Measurements from ENCODE around the gene OPN1LW.
"Not testable (repeated sequence)": the region's sequence is repeated elsewhere in the genome, so short reads cannot be mapped to it uniquely, and the experiment has no call there.

The OPN1LW gene

DNA sequence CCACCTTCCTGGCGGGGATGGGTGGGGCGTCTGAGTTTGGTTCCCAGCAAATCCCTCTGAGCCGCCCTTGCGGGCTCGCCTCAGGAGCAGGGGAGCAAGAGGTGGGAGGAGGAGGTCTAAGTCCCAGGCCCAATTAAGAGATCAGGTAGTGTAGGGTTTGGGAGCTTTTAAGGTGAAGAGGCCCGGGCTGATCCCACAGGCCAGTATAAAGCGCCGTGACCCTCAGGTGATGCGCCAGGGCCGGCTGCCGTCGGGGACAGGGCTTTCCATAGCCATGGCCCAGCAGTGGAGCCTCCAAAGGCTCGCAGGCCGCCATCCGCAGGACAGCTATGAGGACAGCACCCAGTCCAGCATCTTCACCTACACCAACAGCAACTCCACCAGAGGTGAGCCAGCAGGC is at the start of gene OPN1LW:
Gene OPN1LW (plus strand): TSS at position 234 of the 400 bp plus-strand sequence. CDS start 41 bp downstream, at position 275.
- DNase-seq (ENCODE audit: low read depth), result not testable (repeated sequence)

DNA sequence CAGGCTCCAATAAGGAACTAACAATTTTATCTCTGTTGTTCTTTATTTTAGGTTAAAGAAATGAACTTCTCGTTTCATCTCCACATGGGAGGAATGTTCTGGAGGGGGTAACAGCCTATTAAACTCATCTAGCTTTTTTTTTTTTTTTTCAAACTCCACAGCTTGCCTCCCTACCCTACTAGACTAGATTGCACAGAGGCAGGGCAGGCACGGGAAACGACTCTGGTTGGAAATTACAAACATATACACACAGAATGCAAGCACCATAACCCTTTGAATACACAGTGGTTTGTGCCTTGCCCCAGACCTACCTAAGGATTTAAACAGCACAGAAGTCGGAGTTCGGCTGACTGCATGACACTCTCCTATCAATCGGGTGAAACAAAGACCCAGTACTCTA is 49.2 kb upstream of the OPN1LW start:
- DNase-seq (ENCODE audit: low read depth), result no peak

DNA sequence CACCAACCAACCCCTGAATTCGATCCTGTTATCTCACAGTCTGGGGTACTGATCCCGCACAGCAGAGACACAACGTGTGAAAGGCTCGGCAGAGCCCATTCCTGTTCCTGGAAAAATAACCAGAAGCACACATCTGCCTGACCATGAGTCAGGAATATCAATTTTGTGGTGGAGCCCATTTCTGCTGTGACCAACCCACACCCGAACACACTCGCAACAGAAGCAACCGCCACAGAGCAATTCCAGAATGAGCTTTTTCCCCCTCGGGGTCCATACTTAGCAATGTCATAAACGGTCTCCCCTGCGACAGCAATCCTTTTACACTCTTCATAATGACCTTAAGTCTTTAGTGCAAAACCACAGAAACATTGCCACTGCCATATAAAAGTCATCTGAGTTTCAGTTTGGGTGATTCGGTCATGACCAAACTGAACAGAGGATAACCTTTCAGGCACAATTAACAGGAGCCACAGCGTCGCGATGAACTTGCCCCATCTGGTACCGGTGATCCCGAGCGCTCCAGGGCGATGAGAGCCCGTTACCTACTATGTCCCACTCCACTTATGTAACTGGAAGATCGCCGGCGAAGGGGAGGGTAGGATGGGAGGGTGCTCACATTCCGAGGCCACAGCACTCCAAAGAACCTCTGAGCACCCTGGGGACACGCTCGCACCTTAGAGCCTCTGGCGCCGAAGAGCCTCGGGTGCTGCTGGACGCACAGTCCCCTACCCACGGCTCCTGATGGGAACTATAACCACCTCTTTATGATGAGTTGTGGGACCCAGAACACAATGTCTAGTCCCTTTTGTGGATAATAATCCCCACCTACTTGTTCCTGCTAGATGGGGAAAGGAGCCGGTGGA is 47.7 kb upstream of the OPN1LW start:
- DNase-seq (ENCODE audit: low read depth), result peak; percentile 27

DNA sequence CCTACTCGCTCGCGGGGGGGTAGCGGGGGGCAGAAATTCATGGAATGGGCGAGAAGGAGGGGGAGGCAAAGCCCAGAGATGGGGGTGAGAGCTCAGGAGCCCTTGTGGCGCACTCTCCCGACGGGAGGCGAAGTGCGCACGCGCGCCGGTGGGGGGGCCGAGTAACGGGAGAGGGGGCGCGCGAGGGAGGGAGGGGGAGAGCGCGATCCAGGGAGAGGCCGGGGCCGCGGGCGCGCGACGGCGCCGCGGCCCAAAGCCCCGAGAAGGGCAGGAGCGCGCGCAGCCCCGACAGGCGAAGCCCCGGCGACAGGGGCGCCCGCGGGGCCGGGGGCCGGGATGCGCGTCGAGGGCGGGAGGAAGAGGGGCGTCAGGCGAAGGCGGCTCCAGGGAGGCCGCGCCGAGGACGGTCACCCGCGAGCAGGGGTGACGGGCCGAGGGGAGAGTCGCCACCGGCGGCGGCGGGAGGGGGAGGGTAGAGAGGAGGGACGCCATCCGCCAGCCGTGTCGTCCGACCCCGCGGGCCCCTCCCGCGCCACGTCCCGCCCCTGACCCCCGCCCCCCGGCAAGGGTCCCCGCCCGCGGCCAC is 46.9 kb upstream of the OPN1LW start:
- DNase-seq (ENCODE audit: low read depth), result peak; percentile 53

DNA sequence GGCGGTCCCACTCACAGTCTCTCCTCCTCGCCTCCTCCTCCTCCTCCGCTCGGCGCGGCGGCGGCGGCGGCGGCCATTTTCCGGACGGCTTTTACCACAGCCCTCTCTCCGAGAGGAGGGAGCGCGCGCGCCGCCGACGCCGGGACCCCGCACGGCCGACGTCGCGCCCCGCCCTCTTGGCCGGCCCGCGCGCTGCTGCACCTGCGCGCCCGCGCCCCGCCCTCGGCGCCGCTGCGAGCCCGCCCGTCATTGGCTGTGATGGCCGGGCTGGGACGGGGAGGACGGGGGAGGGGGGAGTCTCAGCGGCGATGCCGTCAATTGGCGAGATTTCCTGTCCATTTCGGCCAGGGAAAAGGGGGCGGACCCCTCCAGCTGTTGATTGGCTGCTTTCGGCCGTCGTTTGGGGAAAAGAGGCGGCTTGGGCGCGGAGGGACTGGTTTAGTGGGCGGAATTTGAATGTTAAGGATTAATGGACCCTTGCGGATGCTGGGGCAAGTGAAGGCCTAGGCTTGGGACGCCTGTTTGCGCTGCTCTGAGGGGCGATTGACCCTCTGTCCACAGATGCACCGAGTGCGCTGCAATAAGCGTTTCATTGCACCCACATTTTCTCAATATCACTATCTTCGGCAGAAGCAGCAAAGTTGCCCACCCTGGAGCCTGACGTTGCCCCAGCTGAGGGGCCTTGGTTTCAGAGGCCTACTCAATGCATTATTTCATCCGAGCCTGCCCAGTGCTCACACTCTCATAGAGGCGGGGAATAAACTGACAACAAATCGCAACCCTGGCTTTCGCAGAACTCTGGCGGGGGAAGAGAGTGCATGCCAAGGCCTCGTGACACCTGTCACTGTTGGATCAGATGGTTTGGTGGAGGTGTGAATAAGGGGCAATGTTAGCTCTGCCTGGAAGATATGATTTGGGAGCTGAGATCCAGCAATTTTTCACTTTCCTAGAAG is 46.2 kb upstream of the OPN1LW start, which contains the start of gene MECP2:
Gene MECP2 (minus strand): TSS at position 129 of the 953 bp plus-strand sequence.
- peak; percentile 88 for DNase-seq (ENCODE audit: low read depth)

DNA sequence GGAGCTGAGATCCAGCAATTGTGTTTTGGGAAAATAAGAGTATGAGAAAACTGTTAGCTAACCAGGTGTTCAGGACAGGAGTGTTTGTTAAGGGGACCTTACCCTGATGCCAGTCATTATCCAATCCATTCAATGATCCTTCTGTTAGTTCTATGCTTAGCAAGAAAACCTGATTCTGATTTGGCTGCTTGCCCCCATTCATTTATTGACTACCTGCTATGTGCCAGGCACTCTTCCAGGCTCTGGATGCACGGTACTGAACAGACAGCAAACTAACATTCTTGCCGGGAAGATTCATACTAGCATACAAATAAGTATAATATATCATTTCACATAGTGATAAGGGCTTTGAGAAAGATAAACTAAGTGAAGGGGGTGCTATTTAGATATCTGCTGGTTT is 45.5 kb upstream of the OPN1LW start:
- DNase-seq (ENCODE audit: low read depth), result no peak

DNA sequence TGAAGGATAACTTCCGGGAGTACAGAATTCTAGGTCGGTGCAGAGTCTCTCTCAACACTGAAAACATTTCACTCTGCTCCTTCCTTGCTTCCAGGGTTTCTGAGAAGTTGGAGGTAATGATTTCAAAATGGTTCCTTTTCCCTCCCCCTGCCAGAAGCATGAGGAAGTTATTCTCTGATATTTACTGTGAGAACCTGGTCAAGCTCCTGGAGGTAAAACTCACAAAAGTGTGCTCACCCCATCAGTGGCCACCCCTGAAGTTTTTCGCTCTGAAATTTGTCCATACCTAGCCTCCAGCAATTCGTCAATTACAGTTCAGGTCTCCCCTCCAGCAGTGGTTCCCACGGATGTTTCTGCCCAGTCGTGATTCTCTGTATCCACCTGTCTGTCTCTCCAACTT is 30.3 kb upstream of the OPN1LW start:
- no peak for DNase-seq (ENCODE audit: low read depth)

DNA sequence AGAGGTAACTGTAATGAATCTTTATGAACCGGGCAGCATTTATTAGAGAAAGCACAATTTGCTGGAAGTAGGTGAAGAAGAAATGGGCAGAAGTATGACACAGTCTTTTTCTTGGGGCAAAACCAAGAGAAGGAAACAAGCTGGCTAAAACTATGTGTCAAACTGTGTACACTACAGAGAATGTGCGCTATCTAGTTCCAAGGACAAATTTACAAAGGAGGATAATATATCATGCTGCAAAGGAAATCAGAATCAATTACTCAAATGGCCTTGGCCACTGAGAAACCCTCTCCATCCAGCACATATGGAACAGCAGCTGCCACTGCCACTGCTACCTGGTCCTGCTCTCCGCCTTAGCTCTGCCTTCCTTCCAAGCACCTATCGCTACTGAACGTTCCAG is 29.4 kb upstream of the OPN1LW start:
- DNase-seq (ENCODE audit: low read depth), result no peak

DNA sequence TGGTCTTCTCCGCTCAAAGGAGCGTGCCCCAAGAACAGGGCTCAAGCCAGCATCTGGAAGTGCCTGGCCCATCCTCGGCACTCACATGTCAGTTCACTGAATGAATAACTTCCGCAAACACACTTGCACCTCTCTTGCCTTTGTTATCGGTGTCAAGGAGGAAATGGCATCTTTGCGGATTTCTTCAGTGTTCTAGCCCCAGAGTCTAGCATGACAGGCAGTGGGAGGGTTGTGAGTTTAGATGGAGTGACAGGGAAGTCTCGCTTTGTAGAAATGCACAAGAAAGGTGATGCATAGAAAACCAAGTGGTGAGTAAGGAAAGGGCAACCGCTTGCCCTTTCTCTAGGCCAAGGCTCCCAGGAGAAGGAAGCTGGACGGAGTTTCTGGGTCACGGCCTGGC is 29.0 kb upstream of the OPN1LW start:
- DNase-seq (ENCODE audit: low read depth), result no peak

DNA sequence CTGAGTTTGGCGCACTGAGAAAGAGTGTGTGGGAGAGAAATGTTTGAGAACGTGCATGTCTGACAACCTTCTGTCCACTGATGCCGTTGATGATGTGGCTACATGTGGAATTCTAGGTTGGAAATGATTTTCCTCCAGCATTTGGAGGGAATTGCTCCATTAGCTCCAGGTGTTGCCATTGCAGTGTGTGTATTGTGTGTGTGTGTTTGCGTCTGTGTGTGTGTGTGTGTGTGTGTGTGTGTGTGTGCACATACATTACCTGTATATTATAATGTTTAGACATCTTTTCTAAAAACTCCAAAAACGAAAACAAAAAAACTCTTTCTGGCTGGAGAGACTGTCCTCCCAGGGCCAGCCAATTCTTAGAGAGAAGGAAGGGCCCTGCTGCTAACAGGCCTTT is 28.3 kb upstream of the OPN1LW start:
- no peak for DNase-seq (ENCODE audit: low read depth)

DNA sequence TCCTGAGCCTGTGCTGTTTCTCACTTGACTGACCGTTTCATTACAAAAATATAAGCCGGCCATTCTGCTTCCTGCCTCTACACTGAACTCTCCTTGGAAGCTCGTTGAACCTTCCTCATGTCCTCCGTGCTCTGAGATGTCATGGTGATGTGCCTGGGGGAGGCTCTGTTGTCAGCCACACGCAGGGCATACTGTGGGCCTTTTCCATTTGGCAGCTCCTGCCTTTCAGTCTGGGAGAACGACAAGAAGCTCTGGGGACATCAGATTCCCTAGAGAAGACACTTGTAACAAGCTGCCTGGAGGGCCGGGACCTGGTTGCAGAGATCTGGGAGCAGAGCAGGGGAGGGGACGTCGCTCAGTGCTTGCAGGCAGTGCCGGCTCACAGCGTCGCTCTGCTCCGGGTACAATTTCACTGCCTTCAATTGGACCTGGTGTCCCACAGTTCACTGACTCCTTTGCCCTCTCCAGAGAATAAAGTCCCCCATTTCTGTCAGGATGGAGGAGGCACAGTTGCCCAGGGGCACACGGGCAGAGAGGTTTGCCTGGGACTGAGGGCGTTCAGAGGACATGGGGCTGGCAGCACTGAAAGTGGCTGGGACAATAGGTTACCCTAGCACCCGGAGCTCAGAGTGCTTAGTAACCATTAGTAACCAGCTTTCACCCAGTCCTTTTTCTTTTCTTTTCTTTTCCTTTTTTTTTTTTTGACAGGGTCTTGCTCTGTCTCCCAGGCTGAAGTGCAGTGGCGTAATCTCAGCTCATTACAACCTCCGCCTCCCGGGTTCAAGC is 27.4 kb upstream of the OPN1LW start:
- DNase-seq (ENCODE audit: low read depth), result no peak

DNA sequence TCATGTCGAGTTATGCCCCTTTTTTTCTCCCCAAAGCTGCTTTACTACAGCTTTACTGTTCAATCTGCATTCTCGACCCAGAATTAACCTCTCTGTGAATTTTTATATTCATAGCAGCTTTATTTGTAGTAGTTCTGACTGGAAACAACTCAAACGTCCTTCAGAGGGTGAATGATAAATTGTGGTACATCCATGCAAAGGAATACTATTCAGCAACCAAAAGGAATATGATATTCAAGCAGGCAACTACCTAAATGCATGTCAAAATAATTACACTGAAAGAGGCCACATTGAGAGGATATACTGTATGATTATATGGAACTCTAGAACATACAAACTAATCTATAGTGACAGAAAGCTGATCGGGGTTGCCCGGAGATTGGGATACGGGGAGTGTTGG is 26.5 kb upstream of the OPN1LW start:
- DNase-seq (ENCODE audit: low read depth), result no peak

DNA sequence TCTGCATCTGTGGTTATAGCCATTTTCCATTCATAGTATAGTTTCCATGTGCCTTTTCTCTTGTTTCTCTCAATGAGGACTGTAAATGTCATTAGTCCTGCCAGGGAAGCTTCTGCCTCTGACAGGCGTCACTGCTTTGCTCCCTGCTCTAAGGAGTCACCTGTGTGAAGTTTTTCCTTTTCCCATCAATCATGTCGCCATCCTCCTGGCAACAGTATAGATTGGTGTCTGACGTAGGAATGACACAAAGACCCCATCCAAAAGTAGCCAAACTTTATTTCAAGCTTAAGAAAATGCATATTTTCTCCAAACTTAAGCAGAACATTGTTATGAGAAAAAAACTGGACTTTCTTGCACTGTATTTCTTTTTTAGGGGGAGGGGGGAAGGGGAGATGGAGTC is 23.5 kb upstream of the OPN1LW start:
- no peak for DNase-seq (ENCODE audit: low read depth)

DNA sequence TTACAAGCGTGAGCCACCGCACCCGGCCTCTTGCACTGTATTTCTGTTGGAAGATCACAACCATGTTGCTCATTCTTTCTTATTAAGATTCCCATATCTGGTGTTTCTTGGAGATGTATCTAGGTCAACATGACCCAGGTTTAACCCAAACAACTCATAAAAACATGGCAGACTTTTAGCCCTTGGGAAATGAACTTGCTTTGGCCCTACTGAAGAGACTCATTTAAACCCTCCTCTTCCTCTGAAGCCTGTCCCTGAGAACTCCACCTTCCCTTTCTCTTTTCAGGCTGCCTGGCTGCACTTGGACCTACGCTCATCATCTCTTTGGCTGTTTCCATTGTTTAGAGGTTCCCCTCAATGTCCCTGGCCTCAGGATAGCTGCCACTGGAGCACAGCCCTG is 22.8 kb upstream of the OPN1LW start:
- DNase-seq (ENCODE audit: low read depth), result no peak

DNA sequence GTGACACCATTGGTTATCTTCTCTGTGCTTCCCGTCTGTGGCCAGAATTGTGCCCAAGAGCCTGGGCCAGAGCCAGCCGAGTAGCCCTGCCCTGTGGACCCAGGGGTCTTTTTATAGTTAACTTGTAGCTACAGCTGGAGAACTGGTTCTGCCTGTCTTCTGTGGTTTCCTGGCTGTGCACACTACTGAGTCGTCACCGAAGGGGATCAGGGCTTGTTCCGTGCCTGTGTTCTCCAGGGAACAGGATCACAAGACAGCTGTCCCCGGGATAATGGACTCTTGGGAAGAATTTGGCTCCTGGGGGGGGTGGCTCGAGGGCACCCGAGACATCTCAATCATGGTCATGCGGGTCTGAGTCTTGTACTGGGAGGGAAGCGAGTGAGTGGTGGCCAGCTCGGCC is 22.1 kb upstream of the OPN1LW start:
- no peak for DNase-seq (ENCODE audit: low read depth)

DNA sequence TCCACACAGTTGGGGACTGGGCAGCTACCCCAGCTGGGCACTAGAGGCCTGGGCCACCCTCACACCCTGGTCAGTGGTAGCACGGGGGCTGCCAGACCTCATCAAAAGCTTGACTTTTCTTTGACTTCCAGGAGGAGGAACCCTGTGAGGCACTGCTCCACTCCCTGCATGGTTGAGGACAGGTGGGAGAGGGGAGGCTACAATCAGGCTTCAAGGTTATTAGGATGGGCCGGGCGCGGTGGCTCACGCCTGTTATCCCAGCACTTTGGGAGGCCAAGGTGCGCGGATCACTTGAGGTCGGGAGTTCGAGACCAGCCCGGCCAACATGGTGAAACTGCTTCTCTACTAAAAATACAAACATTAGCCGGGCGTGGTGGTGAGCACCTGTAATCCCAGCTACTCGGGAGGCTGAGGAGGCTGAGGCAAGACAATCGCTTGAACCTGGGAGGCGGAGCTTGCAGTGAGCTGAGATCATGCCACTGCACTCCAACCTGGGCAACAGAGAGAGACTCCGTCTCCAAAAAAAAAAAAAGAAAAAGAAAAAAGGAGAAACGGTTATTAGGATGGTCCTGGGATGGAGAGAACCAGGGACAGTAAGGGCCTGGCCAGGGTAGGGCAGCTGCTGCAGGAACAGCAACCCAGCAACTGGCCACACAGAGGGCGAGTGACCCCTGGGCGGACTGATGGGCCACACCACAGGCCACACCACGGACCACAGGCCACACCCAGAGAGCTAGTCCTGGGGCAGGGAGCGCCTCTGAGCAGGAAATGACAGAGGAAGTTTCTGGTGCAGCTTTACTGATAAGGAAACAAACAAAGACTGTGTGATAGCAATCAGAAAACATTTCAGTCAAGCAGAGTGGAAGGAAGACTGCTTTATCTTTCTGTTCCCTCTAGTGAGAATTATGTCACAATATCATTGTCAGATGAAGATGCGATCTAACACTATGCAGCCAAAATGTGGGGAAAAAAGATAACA is 20.5 kb upstream of the OPN1LW start:
- DNase-seq (ENCODE audit: low read depth), result peak; percentile 17

DNA sequence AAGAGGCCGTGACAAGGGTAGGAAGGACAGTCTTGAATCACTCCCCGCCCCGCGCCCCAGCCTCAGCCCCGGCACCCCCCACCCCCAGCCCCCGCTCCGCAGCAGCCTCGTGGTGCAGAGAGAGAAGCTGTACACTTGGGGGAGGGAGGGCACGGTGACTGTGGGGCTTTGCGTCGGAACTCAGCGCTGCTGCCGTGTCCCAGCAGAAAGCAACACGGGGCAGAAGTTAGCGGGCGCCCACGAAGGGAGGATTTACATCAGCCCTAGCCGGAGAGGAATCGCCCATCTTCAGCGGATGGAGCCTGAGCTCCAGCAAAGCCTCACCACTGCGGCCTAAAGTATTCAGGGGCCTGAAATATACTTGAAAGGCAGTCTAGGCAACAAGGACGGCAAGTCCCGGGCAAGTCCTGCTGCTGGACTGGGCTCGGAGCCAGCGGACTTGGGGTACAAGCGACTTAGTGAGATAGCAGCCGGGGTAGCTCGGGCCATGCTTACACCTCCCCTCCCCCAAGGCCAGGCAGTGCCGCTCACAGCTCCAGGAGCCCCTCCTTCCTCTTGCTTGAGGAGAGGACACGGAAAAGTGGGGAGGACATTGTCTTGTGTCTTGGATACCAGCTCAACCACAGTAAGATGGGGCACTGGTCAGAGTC is 18.5 kb upstream of the OPN1LW start:
- no peak for DNase-seq (ENCODE audit: low read depth)

DNA sequence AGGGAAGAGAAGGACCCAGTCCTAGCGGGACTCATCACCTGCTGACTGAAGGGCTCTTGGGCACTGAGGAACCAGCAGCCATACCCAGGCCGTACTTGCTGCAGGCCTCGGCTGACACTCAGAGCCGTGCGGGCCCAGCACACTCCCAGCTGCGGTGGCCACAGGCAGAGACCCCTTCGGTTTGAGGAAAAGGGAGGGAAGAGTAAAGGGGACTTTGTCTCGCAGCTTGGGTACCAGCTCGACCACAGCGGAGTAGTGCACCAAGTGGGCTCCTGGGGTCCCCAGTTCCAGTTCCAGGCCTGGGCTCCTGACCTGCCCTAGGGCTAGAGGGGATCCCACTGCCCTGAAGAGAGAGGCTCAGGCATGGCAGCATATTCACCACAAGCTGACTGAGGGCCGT is 17.9 kb upstream of the OPN1LW start:
- no peak for DNase-seq (ENCODE audit: low read depth)

DNA sequence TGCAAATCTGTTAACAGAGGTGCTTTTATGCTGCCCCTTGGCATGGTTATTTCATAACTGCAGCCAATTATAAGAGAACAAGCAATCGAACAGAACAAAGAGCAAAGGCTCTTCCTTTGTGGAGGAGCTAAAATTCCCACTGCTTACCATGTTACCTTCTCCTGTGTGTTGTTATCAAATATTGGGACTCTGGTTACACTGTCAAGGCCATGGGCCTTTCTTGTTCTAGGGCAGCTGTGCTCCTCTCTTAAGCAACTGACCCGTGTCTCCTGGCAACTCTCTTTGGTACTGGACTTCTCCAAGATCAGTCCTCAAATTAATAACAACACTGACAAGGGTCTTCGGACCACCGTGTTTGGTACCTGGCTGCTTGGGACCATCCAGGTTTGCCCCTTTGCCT is 12.1 kb upstream of the OPN1LW start:
- no peak for DNase-seq (ENCODE audit: low read depth)

DNA sequence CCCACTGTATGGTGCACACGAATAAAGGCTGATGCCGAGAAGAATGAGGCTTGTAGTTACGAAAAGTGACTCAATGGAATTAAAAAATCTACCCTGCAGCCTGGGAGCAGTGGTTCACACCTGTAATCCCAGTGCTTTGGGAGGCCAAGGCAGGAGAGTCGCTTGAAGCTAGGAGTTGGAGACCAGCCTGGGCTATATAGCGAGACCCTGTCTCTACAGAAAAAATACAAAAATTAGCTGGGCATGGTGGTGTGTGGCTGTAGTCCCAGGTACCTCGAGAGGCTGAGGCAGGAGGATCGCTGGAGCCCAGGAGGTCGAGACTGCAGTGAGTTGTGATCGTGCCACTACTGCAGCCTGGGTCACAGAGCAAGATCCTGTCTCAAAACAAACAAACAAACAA is 11.7 kb upstream of the OPN1LW start:
- DNase-seq (ENCODE audit: low read depth), result no peak

All from iris pigment epithelial cell (primary cell).